GM15510 (cell line): ENCODE results near the gene PIK3CB.

Experiments used
- POLR2A ChIP-seq: IDR thresholded peaks from 3 replicates; pipeline ENCODE4 v1.6.1; 2011; ENCODE audit warnings: borderline replicate concordance; ENCODE audit not compliant: insufficient read length; ENCODE audit errors: extremely low read depth

PIK3CB gene

DNA sequence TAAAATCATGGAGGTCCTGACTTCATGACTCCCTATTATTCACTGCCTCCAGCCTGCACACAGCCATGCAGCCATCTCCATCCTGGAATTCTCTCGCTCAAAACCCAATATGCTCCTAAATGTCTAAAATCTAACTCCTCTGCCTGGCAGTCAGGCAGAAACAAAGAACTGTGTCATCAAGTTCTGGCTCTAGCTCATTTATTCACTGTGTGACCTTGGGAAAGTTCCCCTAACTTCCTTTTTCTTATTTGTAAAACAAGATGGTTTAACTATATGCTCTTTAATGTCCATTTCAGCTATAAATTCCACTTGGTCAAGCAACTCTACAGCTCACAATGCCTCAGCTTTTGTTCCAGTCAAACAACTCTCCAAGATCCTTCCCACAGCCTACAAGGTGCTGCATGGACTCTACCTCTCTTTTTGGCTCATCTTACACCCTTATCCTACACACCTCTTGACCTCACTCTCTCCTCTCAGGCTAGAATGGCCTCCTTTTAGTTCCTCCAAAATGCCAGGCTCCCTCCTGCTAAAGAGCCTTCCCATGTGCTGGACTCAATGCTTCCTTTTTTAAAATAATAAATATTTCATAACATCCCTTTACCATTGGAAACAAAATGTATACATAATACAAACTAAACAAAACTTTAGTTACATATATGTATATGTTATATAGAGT lies 16.4 kb downstream of the PIK3CB start:
- TF ChIP-seq POLR2A, result no peak

DNA sequence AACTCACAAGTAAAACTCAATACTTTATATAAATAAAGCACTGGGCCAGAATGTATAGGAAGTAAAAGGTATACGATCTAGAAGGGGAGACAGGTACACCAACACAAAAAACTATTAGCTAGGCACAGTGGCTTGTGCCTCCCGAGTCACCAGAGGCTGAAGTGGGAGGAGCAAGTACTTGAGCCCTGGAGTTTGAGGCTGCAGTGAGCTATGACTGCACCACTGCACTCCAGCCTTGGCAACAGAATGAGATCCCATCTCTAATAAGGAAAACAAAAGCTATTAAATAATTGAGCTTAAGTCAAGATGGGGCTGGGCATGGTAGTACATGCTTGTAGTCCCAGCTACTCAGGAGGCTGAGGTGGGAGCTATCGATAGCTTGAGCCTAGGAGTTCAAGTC lies 17.0 kb downstream of the PIK3CB start:
- TF ChIP-seq POLR2A, result no peak

DNA sequence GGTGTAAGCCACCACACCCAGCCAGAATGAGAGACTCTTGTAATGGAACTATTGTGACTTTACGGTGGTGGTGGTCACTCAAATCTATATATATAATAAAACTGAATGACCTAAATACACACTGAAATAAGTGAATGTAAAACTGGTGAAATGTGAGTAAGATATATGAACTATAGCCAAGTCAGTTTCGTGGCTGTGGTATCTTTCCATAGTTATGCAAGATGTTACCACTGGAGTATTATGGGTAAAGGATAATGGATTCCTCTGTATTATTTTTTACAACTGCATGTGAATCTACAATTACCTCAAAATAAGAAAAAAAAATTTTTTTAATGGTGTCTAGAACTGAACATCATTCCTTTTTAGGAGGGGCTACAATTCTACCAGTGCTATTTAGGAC lies 21.9 kb downstream of the PIK3CB start:
- TF ChIP-seq POLR2A, result no peak

DNA sequence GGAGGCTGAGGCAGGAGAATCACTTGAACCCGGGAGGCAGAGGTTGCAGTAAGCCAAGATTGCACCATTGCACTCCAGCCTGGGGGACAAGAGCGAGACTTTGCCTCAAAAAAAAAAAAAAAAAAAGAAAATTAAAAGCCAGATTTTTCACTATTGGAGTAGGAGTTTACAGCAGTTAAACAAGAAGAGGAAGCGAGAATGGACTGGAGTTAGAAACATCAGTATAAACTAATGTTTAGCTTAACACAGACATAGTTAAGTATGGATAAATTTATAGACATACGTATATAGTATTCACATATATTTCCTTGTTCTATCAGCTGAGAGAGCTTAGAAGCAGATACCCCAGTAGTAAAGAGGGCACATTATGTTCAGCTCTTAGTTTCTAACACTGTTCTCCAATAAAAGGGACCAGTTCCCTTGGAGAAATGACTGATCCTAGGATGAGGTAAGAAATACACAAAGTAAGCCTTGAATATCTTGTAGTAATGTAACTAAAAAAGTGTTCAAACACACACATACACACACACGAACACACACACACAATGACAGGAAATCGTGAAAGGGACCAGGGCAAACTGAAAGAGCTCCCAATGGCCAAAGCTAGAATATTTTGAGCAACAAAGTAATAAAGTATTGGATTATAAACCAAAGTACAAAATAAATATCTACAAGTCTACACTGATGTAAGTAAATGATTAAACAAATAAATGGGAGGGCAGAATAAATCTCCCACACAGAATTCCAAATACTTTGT lies 25.1 kb downstream of the PIK3CB start:
- TF ChIP-seq POLR2A, result no peak

DNA sequence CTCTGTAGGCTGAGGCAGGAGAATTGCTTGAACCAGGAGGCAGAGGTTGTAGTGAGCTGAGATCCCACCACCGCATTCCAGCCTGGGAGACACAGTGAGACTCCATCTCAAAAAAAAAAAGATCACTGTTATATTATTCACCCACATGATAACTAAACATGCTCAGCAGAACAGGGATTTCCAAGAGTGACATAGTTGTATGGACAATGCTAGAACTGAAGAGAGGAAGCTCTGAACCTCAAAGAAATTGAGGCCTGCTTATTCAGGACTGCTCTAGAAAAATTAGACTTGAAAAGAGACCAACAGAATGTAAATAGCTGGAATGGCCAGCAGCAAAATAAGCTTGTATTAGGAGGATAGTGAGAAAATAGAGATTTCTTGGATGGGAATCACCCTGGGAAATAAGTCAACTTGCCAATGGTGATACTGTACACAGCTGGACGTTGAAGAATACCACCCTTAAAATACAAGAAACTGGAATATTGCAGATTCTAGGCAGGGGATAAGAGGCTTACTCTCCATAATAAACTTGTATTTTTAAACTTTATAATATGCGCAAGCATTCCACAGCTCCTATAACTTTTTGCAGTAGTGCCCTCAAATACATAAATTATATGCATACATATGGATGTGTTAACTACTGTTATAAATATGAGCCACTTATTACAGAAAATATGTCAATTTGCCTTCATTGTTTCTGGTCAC lies 28.2 kb downstream of the PIK3CB start:
- no peak for TF ChIP-seq POLR2A

DNA sequence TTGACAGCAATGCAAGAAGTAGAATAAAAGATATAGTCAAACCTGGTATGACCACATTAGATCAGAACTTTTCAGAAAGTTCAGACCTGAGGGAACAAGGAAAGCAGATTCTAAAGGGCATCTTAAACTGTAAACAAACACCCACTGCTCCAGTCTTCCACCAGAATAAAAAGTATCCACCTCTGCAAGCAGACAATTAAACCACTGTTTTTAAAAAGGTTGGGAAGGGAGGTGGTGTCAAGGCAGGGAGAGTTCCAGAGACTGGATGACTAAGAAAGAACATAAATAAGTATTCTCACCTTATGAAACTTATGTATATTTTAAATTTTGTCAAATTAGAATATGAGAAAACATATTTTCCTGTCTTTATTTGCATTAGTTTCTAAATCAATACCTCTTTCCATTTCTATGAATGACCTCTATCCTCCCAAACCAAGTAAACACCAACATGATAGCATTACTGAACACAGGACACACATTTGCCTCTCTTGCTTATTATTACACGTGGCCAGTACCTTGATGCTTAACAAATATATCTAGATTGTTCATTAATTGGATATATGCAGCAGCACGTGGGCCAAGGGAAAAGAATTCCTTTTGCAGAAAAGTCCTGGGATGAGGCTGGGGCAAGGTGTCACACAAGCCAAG lies 31.6 kb downstream of the PIK3CB start:
- TF ChIP-seq POLR2A, result no peak

DNA sequence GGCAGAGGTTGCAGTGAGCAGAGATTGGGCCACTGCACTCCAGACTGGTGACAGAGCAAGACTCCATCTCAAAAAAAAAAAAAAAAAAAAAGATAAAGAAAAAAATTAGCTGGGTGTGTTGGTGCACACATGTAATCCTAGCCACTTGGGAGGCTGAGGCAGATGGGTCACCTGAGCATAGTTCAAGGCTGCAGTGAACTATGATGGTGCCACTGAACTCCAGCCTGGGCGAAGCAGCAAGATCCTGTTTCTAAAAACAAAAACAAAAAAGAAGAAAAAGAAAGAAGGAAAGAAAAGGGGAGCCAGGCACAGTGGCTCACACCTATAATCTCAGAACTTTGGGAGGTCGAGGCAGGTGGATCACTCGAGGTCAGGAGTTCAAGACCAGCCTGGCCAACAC lies 32.9 kb downstream of the PIK3CB start:
- TF ChIP-seq POLR2A, result no peak

DNA sequence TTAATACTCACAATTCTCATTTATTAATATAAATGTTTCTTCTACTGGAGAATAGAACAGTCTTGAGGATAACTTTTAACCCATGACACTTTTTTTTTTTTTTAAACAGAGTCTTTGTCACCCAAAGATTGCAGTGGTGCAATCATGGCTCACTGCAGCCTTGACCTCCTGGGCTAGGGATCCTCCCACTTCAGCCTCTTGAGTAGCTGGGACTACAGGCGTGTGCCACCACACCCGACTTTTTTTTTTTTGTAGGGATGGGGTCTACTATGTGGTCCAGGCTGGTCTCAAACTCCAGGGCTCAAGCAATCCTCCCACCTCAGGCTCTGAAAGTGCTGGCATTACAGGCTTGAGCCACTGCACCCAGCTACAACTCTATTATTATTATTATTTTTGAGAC lies 34.5 kb downstream of the PIK3CB start:
- no peak for TF ChIP-seq POLR2A

DNA sequence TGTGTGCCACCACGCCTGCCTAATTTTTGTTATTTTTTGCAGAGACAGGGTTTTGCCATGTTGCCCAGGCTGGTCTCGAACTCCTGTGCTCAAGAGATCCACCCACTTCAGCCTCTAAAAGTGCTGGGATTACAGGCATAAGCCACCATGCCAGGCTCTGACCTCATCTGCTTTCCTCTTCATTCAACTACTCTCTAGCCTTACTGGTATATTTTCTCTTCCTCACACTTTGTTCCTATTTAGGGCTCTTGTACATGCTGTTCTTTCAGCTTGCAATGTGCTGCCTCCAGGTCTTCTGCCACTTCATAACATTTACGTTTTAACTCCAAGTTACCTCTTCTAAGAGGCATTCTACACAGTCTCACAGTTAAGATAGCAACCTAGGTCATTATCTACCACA lies 34.9 kb downstream of the PIK3CB start:
- TF ChIP-seq POLR2A, result no peak

DNA sequence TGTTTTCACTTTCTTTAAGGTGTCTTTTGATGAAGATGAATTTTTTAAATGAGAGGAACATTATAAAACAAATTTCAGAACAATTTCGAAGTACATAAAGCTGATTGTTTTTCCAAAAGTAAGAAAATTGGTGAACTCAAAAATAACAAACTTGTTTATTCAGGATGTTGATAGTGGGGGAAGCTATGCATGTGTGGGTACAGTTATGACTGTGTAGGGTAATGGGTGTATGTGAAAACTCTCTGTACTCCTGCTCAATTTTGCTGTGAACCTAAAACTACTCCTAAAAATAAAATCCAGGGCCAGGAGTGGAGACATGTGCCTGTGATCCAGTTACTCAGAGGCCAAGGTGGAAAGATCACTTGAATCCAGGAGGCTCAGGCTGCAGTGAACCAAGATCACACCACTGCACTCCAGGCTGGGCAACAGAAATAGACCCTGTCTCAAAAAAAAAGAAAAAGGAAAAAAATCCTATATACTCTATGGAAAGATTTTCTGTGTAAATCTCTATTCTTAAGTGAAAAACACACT lies 37.2 kb downstream of the PIK3CB start:
- no peak for TF ChIP-seq POLR2A

DNA sequence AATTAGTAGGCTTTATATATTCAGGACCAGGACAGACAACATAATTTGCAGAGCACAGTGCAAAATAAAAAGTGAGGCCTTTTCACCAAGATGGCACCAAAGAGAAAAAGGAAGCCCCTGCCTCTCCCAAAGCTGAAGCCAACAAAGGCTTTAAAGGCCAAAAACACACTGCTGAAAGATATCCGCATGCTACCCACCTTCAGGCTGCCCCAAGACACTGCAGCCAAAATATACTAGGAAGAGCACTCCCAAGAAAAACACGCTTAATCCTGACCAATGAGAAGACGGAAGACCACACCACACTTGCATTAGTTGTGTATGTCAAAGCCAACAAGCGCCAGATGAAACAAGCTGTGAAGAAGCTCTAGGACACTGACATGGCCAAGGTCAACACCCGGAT lies 38.0 kb downstream of the PIK3CB start:
- TF ChIP-seq POLR2A, result no peak

DNA sequence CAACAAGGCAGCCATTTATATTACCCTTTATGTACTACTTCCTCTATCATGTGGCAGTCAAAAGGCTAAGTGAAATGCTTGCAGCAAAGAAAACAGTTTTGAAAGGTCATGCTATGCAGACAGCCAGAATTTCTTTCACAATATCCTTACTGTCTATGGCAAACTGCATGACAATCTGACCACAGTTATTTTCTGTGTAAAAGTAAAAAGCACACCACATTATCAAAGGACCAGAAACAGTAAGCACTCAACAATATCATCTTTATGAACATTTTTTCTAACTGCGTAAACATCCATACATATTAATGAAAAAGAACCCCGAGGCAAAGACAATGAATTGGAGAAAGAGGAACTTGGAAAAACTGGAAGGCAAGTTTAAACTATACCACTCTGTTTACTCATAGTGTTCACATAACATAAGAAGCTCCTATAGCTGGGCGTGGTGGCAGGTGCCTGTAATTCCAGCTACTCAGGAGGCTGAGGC lies 47.9 kb downstream of the PIK3CB start:
- TF ChIP-seq POLR2A, result no peak

DNA sequence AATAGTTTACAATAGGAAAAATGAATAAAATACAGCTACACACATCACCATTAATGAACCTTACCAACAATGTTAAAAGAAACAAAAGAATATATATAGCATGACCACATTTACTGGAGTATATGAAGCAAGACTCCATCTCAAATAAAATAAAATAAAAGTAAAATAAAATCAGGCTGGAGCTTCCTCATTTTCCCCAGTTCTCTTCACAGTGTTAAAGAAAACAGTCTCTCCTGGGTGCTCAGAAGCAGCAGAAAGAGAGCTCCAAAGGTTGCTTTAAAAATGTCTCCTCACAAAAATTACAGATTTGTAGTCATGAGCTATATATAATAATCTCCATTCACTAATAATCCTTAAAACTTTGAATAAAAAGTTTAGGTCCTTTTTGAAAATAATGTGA lies 48.8 kb downstream of the PIK3CB start:
- no peak for TF ChIP-seq POLR2A

DNA sequence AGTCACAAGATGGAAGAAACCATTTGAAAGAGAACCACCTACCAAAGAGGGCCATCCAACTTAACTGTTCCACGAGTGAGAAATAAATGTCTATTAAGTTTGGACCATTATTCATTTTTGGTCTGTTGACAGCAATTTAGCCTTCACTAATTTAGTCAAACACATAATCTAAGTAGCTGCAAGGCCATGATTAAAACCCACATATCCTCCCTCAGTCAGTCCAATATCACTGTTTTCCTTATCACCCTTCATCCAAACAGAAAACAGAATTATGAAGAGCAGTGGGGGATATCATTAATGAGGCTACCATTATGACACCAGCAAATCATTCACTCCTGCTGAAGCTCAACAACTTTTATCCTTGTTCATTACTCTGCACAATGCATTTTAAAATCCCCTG lies 52.0 kb downstream of the PIK3CB start:
- TF ChIP-seq POLR2A, result no peak

DNA sequence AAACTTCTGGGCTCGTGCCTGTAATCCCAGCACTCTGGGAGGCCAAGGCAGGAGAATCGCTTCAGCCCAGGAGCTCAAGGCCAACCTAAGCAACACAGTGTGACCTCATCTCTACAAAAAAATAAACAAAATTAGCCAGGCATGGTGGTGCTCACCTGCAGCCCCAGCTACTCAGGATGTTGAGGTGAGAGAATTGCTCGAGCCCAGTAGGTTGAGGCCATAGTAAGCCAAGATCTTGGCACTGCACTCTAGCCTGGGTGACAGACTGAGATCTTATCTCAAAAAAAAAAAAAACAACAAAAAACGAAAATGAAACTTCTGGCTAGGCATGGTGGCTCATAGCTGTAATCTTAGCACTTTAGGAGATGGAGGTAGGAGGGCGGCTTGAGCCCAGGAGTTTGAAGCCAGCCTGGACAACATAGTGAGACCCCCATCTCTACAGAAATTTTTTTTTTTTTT lies 53.7 kb downstream of the PIK3CB start:
- TF ChIP-seq POLR2A, result no peak
